Activated T-helper 2 cell treated with anti-CD3 and anti-CD28 coated beads, Interferon-gamma antibody, Interleukin-2, Interleukin-4, amounts not matched to agents 10 μg/mL and 5 μg/mL and 100 μg/mL, durations not matched to agents 14 hours and 24 hours and 36 hours (primary cell): ENCODE data around the gene UXT. TPM values are rescaled to one million over a fixed set of nuclear protein-coding genes. Genes with fewer than 3 reads are reported as not detected.

Source experiments
- DNase-seq: peaks from one replicate; pipeline ENCODE4 v3.0.0; 2021; ENCODE audit warnings: low spot score
- H3K27ac Mint-ChIP-seq: one replicate; pipeline ENCODE4 v1.8.0; 2021; ENCODE audit warnings: mixed read lengths
- H3K27me3 Mint-ChIP-seq: one replicate; pipeline ENCODE4 v1.8.0; 2021; ENCODE audit warnings: low read depth, mixed read lengths
- H3K36me3 Mint-ChIP-seq: one replicate; pipeline ENCODE4 v1.8.0; 2021; ENCODE audit warnings: low read depth, mixed read lengths
- H3K4me1 Mint-ChIP-seq: one replicate; pipeline ENCODE4 v1.8.0; 2021; ENCODE audit warnings: low read depth, mixed read lengths
- H3K4me3 Mint-ChIP-seq: one replicate; pipeline ENCODE4 v1.8.0; 2021; ENCODE audit warnings: low read depth, mild to moderate bottlenecking, moderate library complexity, mixed read lengths
- H3K9me3 Mint-ChIP-seq: one replicate; pipeline ENCODE4 v1.8.0; 2021; ENCODE audit warnings: mixed read lengths
- intact Hi-C: fragments of 100-400 bp; cut with micrococcal nuclease; formaldehyde crosslinking; loops from one replicate; pipeline ENCODE4 v1.15.1; 2023
- total RNA-seq: library from RNA; stranded (reverse); gene quantifications from 2 replicates; pipeline ENCODE4 v1.2.3, GENCODE V29; 2022

Gene UXT
- total RNA-seq, 1 donor from 2014 or later: 204 TPM

DNA sequence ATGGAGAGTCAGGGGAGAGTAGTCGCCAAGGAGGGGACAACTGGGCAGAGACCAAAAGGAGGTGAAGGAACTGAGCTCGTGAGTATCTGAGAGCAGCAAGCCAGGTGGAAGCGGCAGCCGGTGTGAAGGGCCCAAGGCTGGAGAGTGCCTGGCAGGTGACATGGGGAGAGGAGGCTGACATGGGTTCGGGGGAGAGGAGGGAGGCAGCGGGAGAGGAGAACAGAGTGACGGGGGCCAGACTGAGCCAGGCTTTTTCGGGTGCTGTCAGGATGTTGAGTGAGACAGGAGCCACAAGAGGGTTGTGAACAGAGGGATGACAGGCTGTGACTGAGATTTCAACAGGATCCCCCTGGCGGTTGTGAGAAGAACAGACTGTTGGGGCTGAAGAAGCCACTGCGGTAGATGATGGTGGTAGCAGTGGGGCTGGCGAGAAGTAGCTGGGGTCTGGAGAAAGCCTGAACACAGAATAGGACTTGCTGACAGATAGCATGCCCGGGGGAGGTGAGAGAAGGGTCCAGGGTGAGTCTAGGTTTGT is 14.4 kb downstream of the UXT start:
- intact Hi-C loops: loop anchor here (10.0 kb wide), 1 partner anchor 160 kb away; the partner anchor contains the start of gene ZNF41
- no peak for DNase-seq
- Mint-ChIP-seq H3K36me3 (peaks cover 75% of the 10 kb centered on the region), H3K4me3 (no peak overlapping the region), H3K9me3 (peaks cover 6% of the 10 kb centered on the region), H3K27ac (peak overlapping the region; percentile 63), H3K4me1 (peaks cover 35% of the 10 kb centered on the region), H3K27me3 (no peaks in the 10 kb centered on the region)

DNA sequence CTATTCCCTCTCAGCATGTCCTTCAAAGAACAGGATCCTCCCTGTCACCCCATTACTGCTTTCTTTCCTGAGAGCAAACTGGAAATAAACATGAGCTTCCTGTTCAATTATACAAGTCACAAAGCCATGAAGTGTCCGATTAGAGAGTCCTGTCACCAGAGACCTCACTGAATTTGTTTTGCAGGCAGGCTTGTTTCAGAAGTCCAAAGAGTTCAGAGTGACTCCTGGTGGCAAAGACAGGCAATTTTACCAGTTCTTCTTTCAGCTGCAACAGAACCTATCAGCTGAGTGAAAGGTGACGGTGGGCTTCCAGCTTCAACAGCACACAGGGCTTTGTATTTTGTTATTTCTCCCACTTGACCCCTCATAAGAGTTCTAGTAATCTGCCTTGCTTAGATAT is 15.1 kb downstream of the UXT start:
- intact Hi-C loops: loop anchor here (10.0 kb wide), 1 partner anchor 159 kb away; the partner anchor contains the start of gene ZNF41
- Mint-ChIP-seq H3K27me3 (no peaks in the 10 kb centered on the region), H3K4me3 (no peak overlapping the region), H3K9me3 (peaks cover 7% of the 10 kb centered on the region), H3K36me3 (peaks cover 75% of the 10 kb centered on the region), H3K4me1 (peaks cover 34% of the 10 kb centered on the region), H3K27ac (no peak overlapping the region)
- no peak for DNase-seq

DNA sequence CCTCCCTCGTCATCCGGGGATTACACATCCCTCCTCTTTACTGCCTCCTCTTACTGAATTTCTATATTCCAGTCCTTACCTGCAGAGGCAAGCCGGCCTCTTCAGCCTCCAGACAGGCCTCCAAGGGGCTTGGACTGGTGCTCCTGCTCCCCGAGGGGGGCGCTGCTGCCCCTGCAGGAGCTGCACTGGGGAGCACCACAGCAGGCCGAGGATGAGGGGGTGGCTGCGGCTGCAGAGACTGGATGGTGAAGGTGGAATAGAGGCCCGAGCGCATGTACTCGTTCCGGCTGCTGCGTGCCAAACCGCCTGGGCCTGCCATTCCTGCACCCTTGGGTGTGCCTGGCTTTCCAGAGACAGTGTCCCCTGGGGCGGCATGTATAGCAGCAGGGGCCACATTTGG is 20.2 kb downstream of the UXT start:
- DNase-seq: no peak
- H3K27me3 Mint-ChIP-seq: no peaks in the 10 kb centered on the region
- peaks cover 21% of the 10 kb centered on the region for H3K4me1 Mint-ChIP-seq
- H3K36me3 Mint-ChIP-seq: peaks cover 50% of the 10 kb centered on the region
- no peak overlapping the region for H3K4me3 Mint-ChIP-seq
- no peak overlapping the region for H3K27ac Mint-ChIP-seq
- H3K9me3 Mint-ChIP-seq: peaks cover 7% of the 10 kb centered on the region
- intact Hi-C loops: no loop called here

DNA sequence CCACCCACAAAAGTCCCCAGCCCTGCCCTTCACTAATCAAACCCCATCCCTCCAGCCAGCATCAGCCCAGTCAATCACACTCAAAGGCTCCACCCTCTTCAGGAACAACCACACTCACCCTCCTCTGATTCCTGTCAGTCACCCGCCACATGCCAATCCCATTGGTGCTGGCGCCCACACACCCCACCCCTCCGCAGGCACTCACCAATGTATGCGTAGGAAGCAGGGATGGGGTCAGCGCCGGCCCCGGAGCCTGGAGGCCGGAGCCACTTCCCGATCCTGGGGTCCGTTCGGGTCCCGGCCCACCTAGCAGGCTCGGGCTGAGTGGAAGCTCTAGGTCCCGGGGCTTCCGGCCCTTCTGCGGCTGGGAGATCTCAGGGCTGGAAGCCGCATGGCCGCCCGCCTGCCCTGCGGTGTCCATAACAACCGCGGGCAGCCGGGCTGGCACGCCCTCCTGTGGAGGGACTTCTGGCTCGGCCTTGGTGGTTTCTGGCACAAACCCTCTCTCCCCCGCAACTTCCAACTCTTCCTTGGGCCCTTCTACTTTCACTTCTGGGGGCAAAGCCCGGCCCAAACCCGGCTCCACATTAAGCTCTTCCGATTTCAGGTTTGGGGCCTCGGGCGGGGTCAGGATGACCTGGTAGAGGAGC is 21.3 kb downstream of the UXT start:
- Mint-ChIP-seq H3K27me3 (no peaks in the 10 kb centered on the region), H3K4me3 (peak overlapping the region; percentile 49), H3K9me3 (peaks cover 7% of the 10 kb centered on the region), H3K27ac (no peak overlapping the region), H3K36me3 (peaks cover 46% of the 10 kb centered on the region), H3K4me1 (peaks cover 21% of the 10 kb centered on the region)
- intact Hi-C loops: no loop called here
- DNase-seq: no peak

DNA sequence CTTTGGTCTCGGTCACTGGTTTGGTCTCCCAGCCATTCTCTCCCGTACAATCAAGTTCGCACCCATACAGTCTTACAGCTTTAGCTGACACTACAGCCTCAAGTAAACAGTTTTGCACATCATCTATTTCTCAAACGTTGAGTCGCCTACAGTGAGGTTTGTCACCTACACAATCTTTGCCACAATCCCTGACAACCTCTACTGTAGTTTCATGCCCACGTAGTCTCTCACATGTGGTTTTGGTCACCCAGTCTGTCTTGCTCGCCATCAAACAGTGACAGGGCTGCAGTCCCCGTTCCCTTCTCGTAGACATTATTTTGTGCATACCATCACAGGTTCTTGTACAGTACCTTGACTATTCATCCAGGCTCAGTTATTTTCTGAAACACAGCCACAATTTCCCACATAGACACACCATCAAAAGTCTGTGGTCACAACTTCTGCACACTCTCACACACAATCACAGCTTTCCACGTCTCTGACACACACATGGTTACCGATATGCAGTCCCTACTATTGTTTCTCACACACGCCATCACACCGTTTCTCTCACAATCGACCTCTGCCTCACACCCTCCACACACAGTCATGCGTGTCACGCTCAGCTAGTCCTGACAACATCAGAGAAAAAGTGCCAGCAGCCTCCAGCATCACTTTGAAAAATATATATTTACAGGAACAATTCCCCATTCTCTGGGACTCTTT is 24.0 kb downstream of the UXT start:
- intact Hi-C loops: no loop called here
- H3K9me3 Mint-ChIP-seq: peaks cover 5% of the 10 kb centered on the region
- H3K4me1 Mint-ChIP-seq: peaks cover 23% of the 10 kb centered on the region
- H3K36me3 Mint-ChIP-seq: peaks cover 26% of the 10 kb centered on the region
- DNase-seq: no peak
- no peak overlapping the region for H3K27ac Mint-ChIP-seq
- H3K4me3 Mint-ChIP-seq: no peak overlapping the region
- H3K27me3 Mint-ChIP-seq: no peaks in the 10 kb centered on the region

DNA sequence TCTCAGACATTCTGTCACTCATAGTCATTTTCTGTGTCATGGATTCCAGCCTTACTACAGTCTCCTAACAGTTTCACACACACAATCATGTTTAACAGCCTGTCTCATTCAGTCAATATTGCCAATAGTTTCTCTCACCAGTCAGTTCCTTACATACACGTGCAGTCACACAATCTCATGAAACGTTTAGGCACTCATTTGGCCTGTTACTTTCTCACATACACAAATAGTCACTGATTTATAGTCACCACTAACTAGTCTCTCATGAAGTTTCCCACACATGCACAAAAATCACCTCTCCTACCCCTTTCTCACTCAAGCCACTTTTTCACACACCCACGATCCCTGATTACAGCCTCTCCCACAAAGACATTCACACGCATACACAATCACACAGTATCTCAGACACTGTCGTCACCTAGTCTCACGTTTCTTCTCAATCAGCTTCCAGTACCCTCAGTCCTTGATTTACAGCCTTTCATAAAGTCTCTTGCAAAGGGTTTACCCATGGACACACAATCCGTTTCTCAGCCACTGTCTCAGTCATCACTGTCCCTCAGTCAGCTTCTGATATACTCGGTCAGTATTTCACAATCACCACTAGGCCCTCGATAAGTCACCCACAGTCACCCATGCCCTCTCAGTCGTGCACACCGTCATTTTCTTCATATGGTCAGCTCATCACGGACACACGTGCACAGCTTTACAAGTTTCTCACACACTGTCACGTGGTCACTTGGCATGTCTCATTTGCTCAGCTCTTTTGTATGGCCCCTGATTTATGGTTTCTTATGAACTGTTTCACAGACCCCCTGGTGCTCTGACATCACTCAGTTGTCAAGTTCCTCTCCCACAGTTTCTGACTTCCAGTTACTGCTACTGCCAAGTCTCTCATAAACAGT is 25.0 kb downstream of the UXT start:
- H3K4me1 Mint-ChIP-seq: peaks cover 25% of the 10 kb centered on the region
- peaks cover 15% of the 10 kb centered on the region for H3K36me3 Mint-ChIP-seq
- no peak overlapping the region for H3K27ac Mint-ChIP-seq
- DNase-seq: no peak
- H3K4me3 Mint-ChIP-seq: no peak overlapping the region
- intact Hi-C loops: no loop called here
- no peaks in the 10 kb centered on the region for H3K27me3 Mint-ChIP-seq
- H3K9me3 Mint-ChIP-seq: no peaks in the 10 kb centered on the region

DNA sequence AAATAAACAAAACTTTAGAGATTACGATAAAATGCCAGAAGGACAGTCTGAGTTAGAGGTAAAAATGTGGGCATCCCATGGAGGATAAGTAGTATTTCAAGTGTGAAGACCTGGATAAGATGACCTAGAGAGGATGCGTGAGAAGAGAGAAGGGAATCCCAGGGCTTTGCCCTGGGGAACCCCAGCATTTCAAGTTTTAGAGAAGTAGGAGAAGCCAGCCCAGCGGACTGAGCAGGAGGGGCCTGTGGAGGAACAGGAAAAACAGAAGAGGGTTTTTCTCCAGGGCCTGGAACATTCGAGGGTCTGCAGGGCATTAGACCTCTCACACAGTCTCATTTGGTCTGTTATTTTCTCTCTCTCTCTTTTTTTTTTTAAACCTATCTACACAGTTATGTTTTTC is 26.3 kb downstream of the UXT start:
- no peaks in the 10 kb centered on the region for H3K9me3 Mint-ChIP-seq
- intact Hi-C loops: no loop called here
- H3K36me3 Mint-ChIP-seq: peaks cover 6% of the 10 kb centered on the region
- no peak overlapping the region for H3K27ac Mint-ChIP-seq
- no peak for DNase-seq
- peaks cover 18% of the 10 kb centered on the region for H3K4me1 Mint-ChIP-seq
- no peaks in the 10 kb centered on the region for H3K27me3 Mint-ChIP-seq
- H3K4me3 Mint-ChIP-seq: no peak overlapping the region

DNA sequence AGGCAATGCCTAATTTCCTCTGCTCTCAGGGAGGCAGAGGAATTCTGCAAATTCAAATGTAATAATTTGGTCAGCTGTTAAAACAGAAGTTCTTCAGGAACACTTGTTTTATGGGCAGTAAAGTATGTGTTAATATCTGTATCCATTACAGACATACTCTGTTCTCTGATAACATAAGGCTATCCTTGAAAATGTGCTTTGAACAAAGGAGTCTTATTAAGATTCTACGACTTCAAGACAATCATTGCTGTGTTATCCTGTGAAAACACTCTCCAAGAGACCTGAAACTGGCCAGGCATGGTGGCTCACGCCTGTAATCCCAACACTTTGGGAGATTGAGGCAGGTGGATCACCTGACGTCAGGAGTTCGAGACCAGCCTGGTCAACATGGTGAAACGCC is 27.3 kb downstream of the UXT start:
- Mint-ChIP-seq H3K27me3 (no peaks in the 10 kb centered on the region), H3K4me3 (no peak overlapping the region), H3K4me1 (peaks cover 14% of the 10 kb centered on the region), H3K27ac (no peak overlapping the region), H3K9me3 (no peaks in the 10 kb centered on the region), H3K36me3 (peaks cover 8% of the 10 kb centered on the region)
- intact Hi-C loops: no loop called here
- no peak for DNase-seq

DNA sequence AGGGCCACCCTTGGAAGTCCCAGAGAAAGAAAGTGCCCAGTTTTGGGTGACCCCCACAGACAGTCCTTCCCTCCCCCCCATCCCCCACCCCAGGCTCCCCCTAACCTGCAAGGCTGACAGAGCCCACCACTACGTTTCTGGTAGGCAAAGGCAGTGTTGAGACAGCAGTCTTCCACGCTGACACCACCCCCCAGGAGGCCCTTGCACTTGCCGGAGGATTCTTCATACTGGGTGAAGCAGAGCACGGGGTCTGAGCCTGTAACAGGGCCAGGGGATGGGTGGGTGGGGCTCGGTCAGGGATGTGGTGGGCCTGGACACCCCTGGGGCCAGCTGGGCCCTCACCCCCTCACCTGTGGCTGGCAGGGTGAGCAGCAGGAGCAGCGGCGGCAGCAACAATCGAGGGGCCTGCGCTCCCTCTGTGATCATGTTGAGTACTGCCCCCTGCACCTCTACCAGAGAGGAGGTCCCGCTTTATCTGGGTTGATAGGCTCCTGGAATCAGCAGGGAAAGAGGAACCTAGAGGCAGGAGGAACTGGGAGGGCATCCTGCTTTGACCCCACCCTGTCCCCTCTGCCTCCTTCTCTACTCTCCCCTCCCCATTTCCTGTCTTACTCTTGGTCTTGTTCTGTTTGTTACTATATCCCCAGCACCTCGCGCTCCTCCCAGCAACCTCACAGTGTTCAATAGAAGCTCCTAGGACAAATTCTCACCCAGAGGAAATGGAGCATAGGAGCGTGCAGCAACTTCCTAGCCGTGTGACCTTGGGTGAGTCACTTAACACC is 29.4 kb downstream of the UXT start, which contains the start of gene CFP:
TSS of gene CFP (minus strand) at position 512 of the 782 bp plus-strand sequence. CDS start at position 426, 86 bp downstream.
- DNase-seq: no peak
- Mint-ChIP-seq H3K27ac (peak within 1 kb of the TSS; percentile 74), H3K9me3 (no peaks in the 10 kb centered on the region), H3K4me1 (peaks cover 12% of the 10 kb centered on the region), H3K36me3 (peaks cover 8% of the 10 kb centered on the region), H3K4me3 (peak within 1 kb of the TSS; percentile 70), H3K27me3 (peaks cover 3% of the 10 kb centered on the region)
- intact Hi-C loops: no loop called here

DNA sequence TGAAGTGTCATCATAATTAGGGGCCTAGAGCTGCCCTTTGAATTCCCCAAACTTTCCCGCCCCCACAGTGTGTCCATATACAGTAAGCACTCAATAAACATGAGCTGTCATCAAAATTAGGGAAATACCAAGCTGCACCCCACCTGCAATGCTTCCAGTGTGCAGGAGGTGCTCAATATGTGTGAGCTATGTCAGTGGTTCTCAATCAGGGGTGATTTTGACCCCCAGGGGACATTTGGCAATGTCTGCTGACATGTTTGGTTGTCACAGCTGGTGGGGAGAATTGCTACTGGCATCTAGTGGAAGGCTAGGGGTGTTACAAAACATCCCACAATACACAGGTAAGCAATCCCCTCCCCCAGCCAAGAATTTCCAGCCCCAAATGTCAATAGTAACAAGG is 30.0 kb downstream of the UXT start:
- intact Hi-C loops: no loop called here
- peaks cover 3% of the 10 kb centered on the region for H3K27me3 Mint-ChIP-seq
- H3K36me3 Mint-ChIP-seq: peaks cover 8% of the 10 kb centered on the region
- H3K4me1 Mint-ChIP-seq: peaks cover 12% of the 10 kb centered on the region
- no peak for DNase-seq
- H3K4me3 Mint-ChIP-seq: peak overlapping the region; percentile 70
- peak overlapping the region; percentile 55 for H3K27ac Mint-ChIP-seq
- no peaks in the 10 kb centered on the region for H3K9me3 Mint-ChIP-seq

DNA sequence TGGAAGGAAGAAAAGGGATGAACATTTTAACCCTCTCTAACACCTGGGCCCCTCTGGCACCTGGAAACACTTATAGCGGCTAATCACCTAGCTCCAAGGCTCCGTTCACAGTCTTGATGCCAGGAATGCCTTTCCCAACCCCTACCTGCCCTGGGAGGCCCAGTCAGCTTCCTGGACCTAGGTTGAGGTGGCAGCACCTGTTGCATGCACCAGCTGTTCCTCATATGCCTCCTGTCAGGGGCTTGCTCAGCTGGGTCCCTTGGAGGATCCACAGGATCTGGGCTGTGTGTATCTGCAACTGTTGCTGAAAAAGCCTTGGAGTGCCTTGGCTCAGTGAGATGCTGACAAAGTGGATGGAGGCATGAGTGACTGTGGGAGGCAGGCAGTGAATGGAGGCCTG is 33.6 kb downstream of the UXT start:
- no peak for DNase-seq
- intact Hi-C loops: no loop called here
- Mint-ChIP-seq H3K4me3 (no peak overlapping the region), H3K27ac (no peak overlapping the region), H3K4me1 (peaks cover 17% of the 10 kb centered on the region), H3K36me3 (peaks cover 3% of the 10 kb centered on the region), H3K9me3 (no peaks in the 10 kb centered on the region), H3K27me3 (peaks cover 10% of the 10 kb centered on the region)

DNA sequence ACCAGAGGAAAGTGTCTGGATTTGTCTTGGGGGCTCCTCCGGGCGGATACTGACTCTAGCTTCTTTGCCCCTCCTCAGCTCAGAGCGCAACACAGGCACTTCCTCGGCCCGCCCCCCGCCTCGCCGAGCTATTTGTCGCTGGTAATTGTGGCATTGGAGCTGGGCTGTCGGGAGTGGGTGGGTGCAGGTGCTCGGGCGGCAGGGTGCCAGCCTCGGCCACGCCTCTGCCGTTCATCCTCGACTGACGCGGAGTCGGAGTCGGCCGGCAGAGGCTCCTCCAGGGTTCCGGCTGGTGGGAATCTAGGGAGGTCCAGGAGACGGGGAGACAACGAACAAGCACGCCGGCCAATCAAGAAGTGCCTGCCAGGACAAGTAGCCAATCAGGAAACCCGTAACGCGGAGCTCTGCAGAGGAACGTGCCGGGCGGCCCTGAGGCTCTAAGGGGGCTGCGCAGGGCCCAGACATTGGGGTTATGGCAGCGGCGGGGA is 35.4 kb downstream of the UXT start:
- intact Hi-C loops: loop anchor here (2.0 kb wide), 1 partner anchor 41 kb away; the partner anchor contains the start of gene TIMP1
- no peaks in the 10 kb centered on the region for H3K9me3 Mint-ChIP-seq
- H3K4me3 Mint-ChIP-seq: peak overlapping the region; percentile 71
- DNase-seq: peak; percentile 17
- H3K36me3 Mint-ChIP-seq: peaks cover 3% of the 10 kb centered on the region
- peaks cover 10% of the 10 kb centered on the region for H3K4me1 Mint-ChIP-seq
- H3K27me3 Mint-ChIP-seq: peaks cover 14% of the 10 kb centered on the region
- no peak overlapping the region for H3K27ac Mint-ChIP-seq
